Measurements from ENCODE around the gene SHCBP1L. TPM values are rescaled to one million over a fixed set of nuclear protein-coding genes. Genes with fewer than 3 reads are reported as not detected.

SHCBP1L gene
- total RNA-seq (2014; rRNA removed; shearing (Covaris generic); ENCODE audit: low replicate concordance): not detected in 2 replicates

- Histone ChIP-seq H3K27me3 (ENCODE audit: low read length) (no peaks in the 10 kb centered on the region), H4K20me1 (ENCODE audit: insufficient read depth, low read depth, low read length) (no peaks in the 10 kb centered on the region), H3K27ac (ENCODE audit: low read length) (no peak within 1 kb of the TSS), H3K4me3 (ENCODE audit: low read length) (no peak within 1 kb of the TSS), H2AFZ (ENCODE audit: low read length) (no peak within 1 kb of the TSS), H3K4me2 (ENCODE audit: low read depth, low read length, poor library complexity, severe bottlenecking) (no peak within 1 kb of the TSS), H3K79me2 (ENCODE audit: low read length) (no peaks in the 10 kb centered on the region), H3K9me3 (ENCODE audit: low read length) (no peaks in the 10 kb centered on the region), H3K9me2 (replicated peaks; ENCODE audit: insufficient read depth, low read length) (no peaks in the 10 kb centered on the region), H3K9ac (ENCODE audit: low read length) (no peak within 1 kb of the TSS), H3K4me1 (ENCODE audit: low read length) (no peaks in the 10 kb centered on the region), H3K36me3 (ENCODE audit: insufficient read depth, low read length) (no peaks in the 10 kb centered on the region)
- no peak for DNase-seq
Measured at GRCh38 chr1:182952677-182953444, at the start of gene SHCBP1L. Gene SHCBP1L, minus strand, starts transcription at chr1:182953166. Its CDS starts 33 bp downstream, at chr1:182953133.

DNA sequence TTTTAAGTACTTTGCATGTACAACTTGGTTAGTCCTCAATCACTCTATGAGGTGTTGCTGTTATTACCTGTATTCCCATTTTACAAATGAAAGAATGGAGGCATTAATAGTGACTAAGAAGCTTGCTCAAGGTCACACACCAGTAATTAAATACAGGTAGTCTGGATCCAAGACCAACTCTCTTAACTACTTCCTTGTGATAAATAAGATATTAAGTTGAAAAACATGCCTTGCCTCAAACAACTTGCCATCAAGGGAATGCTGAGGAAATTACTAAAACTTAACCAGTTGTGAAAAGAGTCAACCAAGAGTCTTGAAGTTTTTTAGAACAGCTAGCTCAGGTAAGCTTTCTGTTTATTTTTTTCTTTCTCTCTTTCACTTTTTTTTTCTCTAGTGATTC, 49.3 kb upstream of the SHCBP1L start:
- Histone ChIP-seq H3K4me1 (ENCODE audit: low read length) (no peaks in the 10 kb centered on the region), H3K9ac (ENCODE audit: low read length) (no peak overlapping the region), H3K9me3 (ENCODE audit: low read length) (no peaks in the 10 kb centered on the region), H3K36me3 (ENCODE audit: insufficient read depth, low read length) (no peaks in the 10 kb centered on the region), H3K4me3 (ENCODE audit: low read length) (no peak overlapping the region), H3K4me2 (ENCODE audit: low read depth, low read length, poor library complexity, severe bottlenecking) (no peak overlapping the region), H2AFZ (ENCODE audit: low read length) (no peak overlapping the region), H3K79me2 (ENCODE audit: low read length) (no peaks in the 10 kb centered on the region), H4K20me1 (ENCODE audit: insufficient read depth, low read depth, low read length) (no peaks in the 10 kb centered on the region), H3K27me3 (ENCODE audit: low read length) (no peaks in the 10 kb centered on the region), H3K9me2 (replicated peaks; ENCODE audit: insufficient read depth, low read length) (no peaks in the 10 kb centered on the region), H3K27ac (ENCODE audit: low read length) (no peak overlapping the region)
- DNase-seq: no peak

DNA sequence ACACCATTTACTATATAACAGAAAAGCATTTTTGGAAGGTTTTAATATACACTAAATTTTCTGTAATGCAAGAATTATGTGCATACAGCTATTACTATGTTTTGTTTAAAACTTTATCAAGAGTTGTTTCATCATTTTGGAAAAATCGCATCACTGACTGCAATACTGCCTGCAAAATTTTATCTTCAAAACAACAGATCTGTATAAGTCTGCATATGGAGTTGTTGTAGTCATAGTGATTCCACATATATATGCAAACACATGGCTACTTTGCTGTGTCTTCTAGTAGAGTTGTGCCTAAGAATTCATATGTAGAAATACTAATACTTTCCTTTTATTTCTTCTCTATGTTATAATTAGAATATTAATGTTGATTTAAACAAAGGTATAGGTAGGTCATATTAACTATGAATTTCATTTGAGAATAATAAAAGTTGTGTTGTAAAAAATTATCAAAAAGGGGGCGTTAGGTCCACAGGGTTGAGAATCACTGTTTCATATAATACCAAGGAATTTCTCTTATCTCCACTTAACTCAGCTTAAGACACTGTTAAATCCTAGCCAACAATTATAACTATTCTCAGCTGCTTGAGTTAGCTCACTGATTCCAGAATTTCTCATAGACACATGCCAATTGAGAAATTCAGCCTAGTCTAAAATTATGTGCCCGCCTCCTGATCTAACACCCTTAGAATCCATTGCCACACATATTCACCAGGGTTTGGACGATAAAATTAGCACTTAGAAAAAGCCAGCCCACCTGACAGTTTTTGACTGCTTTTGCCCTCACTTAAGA, 47.4 kb upstream of the SHCBP1L start:
- no peaks in the 10 kb centered on the region for H3K9me3 ChIP-seq (ENCODE audit: low read length)
- no peaks in the 10 kb centered on the region for H3K79me2 ChIP-seq (ENCODE audit: low read length)
- DNase-seq: no peak
- no peak overlapping the region for H3K27ac ChIP-seq (ENCODE audit: low read length)
- no peak overlapping the region for H2AFZ ChIP-seq (ENCODE audit: low read length)
- H3K4me3 ChIP-seq (ENCODE audit: low read length): no peak overlapping the region
- H3K9ac ChIP-seq (ENCODE audit: low read length): no peak overlapping the region
- no peak overlapping the region for H3K4me2 ChIP-seq (ENCODE audit: low read depth, low read length, poor library complexity, severe bottlenecking)
- H3K9me2 ChIP-seq (replicated peaks; ENCODE audit: insufficient read depth, low read length): no peaks in the 10 kb centered on the region
- no peaks in the 10 kb centered on the region for H3K36me3 ChIP-seq (ENCODE audit: insufficient read depth, low read length)
- H3K4me1 ChIP-seq (ENCODE audit: low read length): no peaks in the 10 kb centered on the region
- H4K20me1 ChIP-seq (ENCODE audit: insufficient read depth, low read depth, low read length): no peaks in the 10 kb centered on the region
- no peaks in the 10 kb centered on the region for H3K27me3 ChIP-seq (ENCODE audit: low read length)

DNA sequence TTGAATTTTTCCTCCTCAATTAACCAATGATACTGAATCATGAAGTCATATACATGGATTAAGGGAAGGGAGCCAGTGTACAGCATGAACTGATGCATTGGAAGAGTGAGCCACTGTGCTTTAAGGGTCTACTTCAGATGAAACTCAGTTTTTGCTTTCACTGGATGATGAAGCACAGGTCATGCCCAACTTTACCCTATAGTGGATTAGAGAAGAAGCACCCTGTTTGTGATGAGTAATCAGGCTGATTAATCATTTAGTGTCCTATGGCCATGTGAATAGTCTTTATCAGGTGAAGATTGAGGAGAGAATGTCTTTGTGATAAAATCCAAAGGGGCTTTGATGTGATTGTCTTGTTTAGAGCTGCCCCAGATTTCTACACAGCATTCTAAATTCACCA, 45.5 kb upstream of the SHCBP1L start:
- Histone ChIP-seq H3K9ac (ENCODE audit: low read length) (no peak overlapping the region), H3K79me2 (ENCODE audit: low read length) (no peaks in the 10 kb centered on the region), H3K36me3 (ENCODE audit: insufficient read depth, low read length) (no peaks in the 10 kb centered on the region), H3K4me3 (ENCODE audit: low read length) (no peak overlapping the region), H4K20me1 (ENCODE audit: insufficient read depth, low read depth, low read length) (no peaks in the 10 kb centered on the region), H3K4me1 (ENCODE audit: low read length) (no peaks in the 10 kb centered on the region), H2AFZ (ENCODE audit: low read length) (no peak overlapping the region), H3K27ac (ENCODE audit: low read length) (no peak overlapping the region), H3K4me2 (ENCODE audit: low read depth, low read length, poor library complexity, severe bottlenecking) (no peak overlapping the region), H3K9me3 (ENCODE audit: low read length) (no peaks in the 10 kb centered on the region), H3K27me3 (ENCODE audit: low read length) (no peaks in the 10 kb centered on the region), H3K9me2 (replicated peaks; ENCODE audit: insufficient read depth, low read length) (no peaks in the 10 kb centered on the region)
- DNase-seq: no peak

DNA sequence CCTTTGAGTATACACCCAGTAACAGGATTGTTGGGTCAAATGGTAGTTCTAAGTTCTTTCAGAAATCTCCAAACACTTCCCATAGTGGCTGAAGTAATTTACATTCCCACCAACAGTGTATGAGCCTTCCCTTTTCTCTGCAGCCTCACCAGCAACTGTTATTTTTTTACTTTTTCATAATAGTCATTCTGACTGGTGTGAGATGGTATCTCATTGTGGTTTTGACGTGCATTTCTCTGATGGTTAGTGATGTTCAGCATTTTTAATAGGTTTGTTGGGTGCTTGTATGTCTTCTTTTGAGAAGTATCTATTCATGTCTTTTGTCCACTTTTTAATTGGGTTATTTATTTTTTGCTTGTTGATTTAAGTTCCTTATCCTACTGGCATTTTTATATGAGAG, 43.9 kb upstream of the SHCBP1L start:
- no peak overlapping the region for H2AFZ ChIP-seq (ENCODE audit: low read length)
- no peaks in the 10 kb centered on the region for H3K36me3 ChIP-seq (ENCODE audit: insufficient read depth, low read length)
- H3K9me2 ChIP-seq (replicated peaks; ENCODE audit: insufficient read depth, low read length): no peaks in the 10 kb centered on the region
- H3K79me2 ChIP-seq (ENCODE audit: low read length): no peaks in the 10 kb centered on the region
- H4K20me1 ChIP-seq (ENCODE audit: insufficient read depth, low read depth, low read length): no peaks in the 10 kb centered on the region
- no peak overlapping the region for H3K27ac ChIP-seq (ENCODE audit: low read length)
- H3K27me3 ChIP-seq (ENCODE audit: low read length): no peaks in the 10 kb centered on the region
- H3K9ac ChIP-seq (ENCODE audit: low read length): no peak overlapping the region
- no peak overlapping the region for H3K4me2 ChIP-seq (ENCODE audit: low read depth, low read length, poor library complexity, severe bottlenecking)
- DNase-seq: no peak
- no peaks in the 10 kb centered on the region for H3K4me1 ChIP-seq (ENCODE audit: low read length)
- no peak overlapping the region for H3K4me3 ChIP-seq (ENCODE audit: low read length)
- no peaks in the 10 kb centered on the region for H3K9me3 ChIP-seq (ENCODE audit: low read length)

DNA sequence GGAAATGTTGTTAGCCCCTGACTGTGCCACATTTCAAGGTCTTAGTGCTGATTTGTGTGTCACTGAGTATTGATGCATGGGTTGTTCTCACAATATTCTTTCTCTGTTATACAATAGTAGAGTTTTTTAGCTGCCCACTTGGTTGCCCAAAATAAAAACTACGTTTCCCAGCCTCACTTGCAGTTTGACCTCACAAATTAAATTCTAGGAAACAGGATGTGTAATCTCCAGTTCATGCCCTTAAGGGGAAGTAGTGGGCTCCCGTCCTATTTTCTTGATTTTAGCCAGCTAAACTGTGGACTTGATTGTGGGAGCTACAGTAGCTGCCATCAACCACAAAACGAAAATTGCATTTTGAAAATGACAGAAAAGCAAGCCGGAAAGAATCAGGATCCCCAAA, 42.9 kb upstream of the SHCBP1L start:
- H4K20me1 ChIP-seq (ENCODE audit: insufficient read depth, low read depth, low read length): no peaks in the 10 kb centered on the region
- DNase-seq: no peak
- H3K4me1 ChIP-seq (ENCODE audit: low read length): no peaks in the 10 kb centered on the region
- H3K4me3 ChIP-seq (ENCODE audit: low read length): no peak overlapping the region
- H3K27me3 ChIP-seq (ENCODE audit: low read length): no peaks in the 10 kb centered on the region
- H2AFZ ChIP-seq (ENCODE audit: low read length): no peak overlapping the region
- no peaks in the 10 kb centered on the region for H3K79me2 ChIP-seq (ENCODE audit: low read length)
- no peaks in the 10 kb centered on the region for H3K9me3 ChIP-seq (ENCODE audit: low read length)
- no peaks in the 10 kb centered on the region for H3K9me2 ChIP-seq (replicated peaks; ENCODE audit: insufficient read depth, low read length)
- no peak overlapping the region for H3K4me2 ChIP-seq (ENCODE audit: low read depth, low read length, poor library complexity, severe bottlenecking)
- H3K36me3 ChIP-seq (ENCODE audit: insufficient read depth, low read length): no peaks in the 10 kb centered on the region
- H3K27ac ChIP-seq (ENCODE audit: low read length): no peak overlapping the region
- no peak overlapping the region for H3K9ac ChIP-seq (ENCODE audit: low read length)

- DNase-seq: no peak
- Histone ChIP-seq H3K9me2 (replicated peaks; ENCODE audit: insufficient read depth, low read length) (no peaks in the 10 kb centered on the region), H4K20me1 (ENCODE audit: insufficient read depth, low read depth, low read length) (no peaks in the 10 kb centered on the region), H3K79me2 (ENCODE audit: low read length) (no peaks in the 10 kb centered on the region), H3K9ac (ENCODE audit: low read length) (no peak overlapping the region), H3K4me2 (ENCODE audit: low read depth, low read length, poor library complexity, severe bottlenecking) (no peak overlapping the region), H3K27me3 (ENCODE audit: low read length) (no peaks in the 10 kb centered on the region), H3K4me3 (ENCODE audit: low read length) (no peak overlapping the region), H3K36me3 (ENCODE audit: insufficient read depth, low read length) (no peaks in the 10 kb centered on the region), H3K9me3 (ENCODE audit: low read length) (no peaks in the 10 kb centered on the region), H3K27ac (ENCODE audit: low read length) (no peak overlapping the region), H3K4me1 (ENCODE audit: low read length) (no peaks in the 10 kb centered on the region), H2AFZ (ENCODE audit: low read length) (no peak overlapping the region)
Measured at GRCh38 chr1:182993746-182994145, 40.8 kb upstream of the SHCBP1L start.

- no peak overlapping the region for H3K4me3 ChIP-seq (ENCODE audit: low read length)
Measured at GRCh38 chr1:182990413-182991144, 37.6 kb upstream of the SHCBP1L start.

More at GRCh38 chr1:182990413-182991144, 37.6 kb upstream of the SHCBP1L start:
- H3K79me2 ChIP-seq (ENCODE audit: low read length): no peaks in the 10 kb centered on the region
- no peaks in the 10 kb centered on the region for H3K27me3 ChIP-seq (ENCODE audit: low read length)
- H3K36me3 ChIP-seq (ENCODE audit: insufficient read depth, low read length): no peaks in the 10 kb centered on the region
- no peak overlapping the region for H3K27ac ChIP-seq (ENCODE audit: low read length)
- H3K4me2 ChIP-seq (ENCODE audit: low read depth, low read length, poor library complexity, severe bottlenecking): no peak overlapping the region
- no peak for DNase-seq
- no peaks in the 10 kb centered on the region for H4K20me1 ChIP-seq (ENCODE audit: insufficient read depth, low read depth, low read length)
- H3K9me2 ChIP-seq (replicated peaks; ENCODE audit: insufficient read depth, low read length): no peaks in the 10 kb centered on the region
- no peaks in the 10 kb centered on the region for H3K4me1 ChIP-seq (ENCODE audit: low read length)
- H3K9me3 ChIP-seq (ENCODE audit: low read length): no peaks in the 10 kb centered on the region
- H2AFZ ChIP-seq (ENCODE audit: low read length): no peak overlapping the region
- H3K9ac ChIP-seq (ENCODE audit: low read length): no peak overlapping the region
